Tibial nerve (tissue), 3 donors: ENCODE results near the gene TMEM53.

ENCODE experiments used
- CTCF ChIP-seq, 5 experiments: fragments of 200-600 bp in 3 of 5; fragments of 450-650 bp in 2 of 5; sonication (generic) in 3 of 5; IDR thresholded peaks; one replicate each; pipeline ENCODE4 v1.5.1; 2016 to 2019; ENCODE audit warnings: antibody characterized with exemption in 5 of 5, mild to moderate bottlenecking in 3 of 5, moderate library complexity in 2 of 5
- POLR2A ChIP-seq, 2 donors: fragments of 450-650 bp; IDR thresholded peaks; one replicate each; pipeline ENCODE4 v1.6.1; 2017; ENCODE audit warnings: antibody characterized with exemption in 2 of 2, mild to moderate bottlenecking in 2 of 2, moderate library complexity in 2 of 2

- no peak for TF ChIP-seq POLR2A (IDR thresholded peaks at IDR 0.05)
- no peak for TF ChIP-seq CTCF (IDR thresholded peaks at IDR 0.05)
Measured at GRCh38 chr1:44647896-44648295, 26.4 kb downstream of the TMEM53 start.
